Erythroblast (primary cell): Measurements from ENCODE around the gene ZNF41.

Experiments used
- GATA1 ChIP-seq: IDR thresholded peaks from 2 replicates; pipeline ENCODE4 v1.6.1; 2011; ENCODE audit warnings: low read depth, mild to moderate bottlenecking, control low read depth, low read length, moderate library complexity
- POLR2A ChIP-seq: IDR thresholded peaks from 2 replicates; pipeline ENCODE4 v1.6.1; 2011; ENCODE audit warnings: mild to moderate bottlenecking, low read length

- TF ChIP-seq POLR2A (no peak), GATA1 (no peak)
These were observed 40.3 kb upstream of the ZNF41 start for GRCh38 chrX:47523297-47523696.
